Endothelial cell of umbilical vein (primary cell): Measurements from ENCODE around the gene RNASEH2B. TPM values are rescaled to one million over a fixed set of nuclear protein-coding genes. Genes with fewer than 3 reads are reported as not detected.

Source experiments
- BruUV-seq: library from RNA; stranded (reverse); fragments of 400-500 nt; replicated peaks from 2 replicates; lab custom pipeline; 2021; lab: Mats Ljungman, UMichigan
- CTCF ChIA-PET: fragments of 300-600, 350-600 bp; sonication (Branson Sonifier 250); formaldehyde crosslinking; loops from one replicate; lab custom pipeline; 2021; ENCODE audit warnings: antibody characterized with exemption, inconsistent platforms; lab: Charles Lee
- POLR2A ChIA-PET: fragments of 300-600, 350-600 bp; sonication (Branson Sonifier 250); formaldehyde crosslinking; loops from one replicate; lab custom pipeline; 2021; ENCODE audit warnings: antibody characterized with exemption, inconsistent platforms; lab: Charles Lee
- DNase-seq: peaks from one replicate; pipeline ENCODE4 v3.0.0-alpha.2; 2011; ENCODE audit warnings: low read depth, low spot score
- FAIRE-seq: peaks from 2 replicates; lab custom pipeline; 2011; peaks lifted over from hg19 to GRCh38; lab: Jason Lieb, UNC
- H2AFZ ChIP-seq: 2 replicates; pipeline ENCODE4 v1.6.0; 2012; ENCODE audit warnings: low read depth, low read length, control low read depth, inconsistent platforms
- H3K27ac ChIP-seq: 2 replicates; pipeline ENCODE4 v1.5.1; 2011; ENCODE audit warnings: low read depth, mild to moderate bottlenecking, control low read depth, low read length, moderate library complexity; ENCODE audit not compliant: insufficient read depth
- H3K27me3 ChIP-seq, 2 experiments: 2 replicates each; pipeline versions ENCODE4 v1.6.0 to v1.6.1; 2011; ENCODE audit warnings: low read length in 2 of 2, mixed read lengths in 1 of 2; ENCODE audit not compliant: control insufficient read depth in 2 of 2, insufficient read depth in 2 of 2
- H3K36me3 ChIP-seq, 2 experiments: 2 replicates in 1 of 2; 3 replicates in 1 of 2; pipeline ENCODE4 v1.5.1; 2011; ENCODE audit warnings: low read length in 2 of 2, mild to moderate bottlenecking in 1 of 2, moderate library complexity in 1 of 2; ENCODE audit not compliant: control insufficient read depth in 2 of 2, insufficient read depth in 2 of 2; ENCODE audit errors: extremely low read depth in 1 of 2
- H3K4me1 ChIP-seq: 3 replicates; pipeline ENCODE4 v1.5.1; 2011; ENCODE audit warnings: mild to moderate bottlenecking, low read length; ENCODE audit not compliant: control insufficient read depth, insufficient read depth; ENCODE audit errors: extremely low read depth
- H3K4me2 ChIP-seq: 2 replicates; pipeline ENCODE4 v1.6.1; 2011; ENCODE audit warnings: low read length, control low read depth, mixed read lengths; ENCODE audit not compliant: insufficient read depth
- H3K4me3 ChIP-seq, 3 experiments: fragments of 200-600 bp in 1 of 3; sonication (generic), shearing (Covaris generic) in 1 of 3; replicated peaks in 1 of 3; 2 replicates each; pipeline ENCODE4 v1.5.1; 2011 to 2016; ENCODE audit warnings: control low read depth in 3 of 3, low read length in 3 of 3, mild to moderate bottlenecking in 2 of 3, inconsistent platforms in 1 of 3, low read depth in 1 of 3, moderate library complexity in 1 of 3; ENCODE audit not compliant: insufficient read depth in 1 of 3
- H3K79me2 ChIP-seq: 2 replicates; pipeline ENCODE4 v1.6.0; 2012; ENCODE audit warnings: low read length, inconsistent platforms; ENCODE audit not compliant: control insufficient read depth, insufficient read depth
- H3K9ac ChIP-seq: replicated peaks from 2 replicates; pipeline ENCODE3; 2011; ENCODE audit warnings: low read length, control low read depth; ENCODE audit not compliant: insufficient read depth; ENCODE audit errors: extremely low read depth
- H3K9me1 ChIP-seq: replicated peaks from 3 replicates; pipeline ENCODE4 v1.6.0; 2011; ENCODE audit warnings: mild to moderate bottlenecking, low read length; ENCODE audit not compliant: control insufficient read depth, insufficient read depth; ENCODE audit errors: extremely low read depth
- H3K9me3 ChIP-seq: replicated peaks from 2 replicates; pipeline ENCODE4 v1.5.1; 2012; ENCODE audit warnings: low read length, inconsistent platforms; ENCODE audit not compliant: control insufficient read depth, insufficient read depth
- H4K20me1 ChIP-seq: replicated peaks from 2 replicates; pipeline ENCODE3; 2011; ENCODE audit warnings: mild to moderate bottlenecking, low read length; ENCODE audit not compliant: control insufficient read depth, insufficient read depth; ENCODE audit errors: extremely low read depth
- EZH2 ChIP-seq: IDR thresholded peaks from 2 replicates; pipeline ENCODE4 v1.6.1; 2012; ENCODE audit warnings: borderline replicate concordance, low read depth, mild to moderate bottlenecking, moderate library complexity, low read length, inconsistent platforms; ENCODE audit not compliant: severe bottlenecking
- FOS ChIP-seq: IDR thresholded peaks from 2 replicates; pipeline ENCODE4 v1.6.1; 2011; ENCODE audit warnings: mild to moderate bottlenecking, low read length, moderate library complexity, borderline replicate concordance; ENCODE audit not compliant: insufficient read depth
- GATA2 ChIP-seq: IDR thresholded peaks from 2 replicates; pipeline ENCODE4 v1.7.0; 2011; ENCODE audit warnings: low read depth, mild to moderate bottlenecking, moderate library complexity, mixed read lengths, low read length; ENCODE audit not compliant: insufficient read length, insufficient read depth
- JUN ChIP-seq: IDR thresholded peaks from 2 replicates; pipeline ENCODE4 v1.6.1; 2011; ENCODE audit warnings: borderline replicate concordance, low read depth; ENCODE audit not compliant: insufficient read length, insufficient read depth
- MYC ChIP-seq: IDR thresholded peaks from one replicate; pipeline ENCODE4 v1.6.1; 2011; ENCODE audit warnings: mild to moderate bottlenecking, low read depth, low read length
- POLR2A ChIP-seq: IDR thresholded peaks from 2 replicates; pipeline ENCODE4 v1.6.1; 2012; ENCODE audit warnings: low read depth, mild to moderate bottlenecking, control low read depth, low read length
- POLR2AphosphoS5 ChIP-seq: IDR thresholded peaks from 2 replicates; pipeline ENCODE4 v1.6.1; 2012; ENCODE audit warnings: low read depth, mild to moderate bottlenecking, control low read depth, low read length, moderate library complexity; ENCODE audit not compliant: insufficient read depth
- dilution Hi-C: fragments of 300-500 bp; cut with MboI; formaldehyde crosslinking; loops from one replicate; pipeline ENCODE4 v1.15.0; 2019; ENCODE audit warnings: low sequenced_read_pairs; ENCODE audit not compliant: extremely low pct_ligation_motif_present
- intact Hi-C: fragments of 100-400 bp; cut with micrococcal nuclease; formaldehyde crosslinking; loops from one replicate; pipeline ENCODE4 v1.10.0; 2022
- polyA plus RNA-seq, 4 experiments: library from polyadenylated mRNA; depleted of rRNA in 3 of 4; stranded (reverse) in 3 of 4; unstranded in 1 of 4; fragments of >200 nt; gene quantifications; 2 replicates each; pipeline versions ENCODE4 v1.2.1 to v1.2.3, GENCODE V29; 2011 to 2012; ENCODE audit warnings: missing spikeins in 1 of 4
- total RNA-seq: library from RNA; stranded (reverse); gene quantifications from 2 replicates; pipeline ENCODE4 v1.2.3, GENCODE V29; 2021
- TF ChIP-seq, protein P1 (sequence below), 2 donors: IDR thresholded peaks; 1 replicate in 1 of 2; 2 replicates in 1 of 2; pipeline ENCODE4 v1.5.1; 2011; ENCODE audit warnings: low read length in 2 of 2, mild to moderate bottlenecking in 2 of 2, moderate library complexity in 2 of 2, control low read depth in 1 of 2, inconsistent platforms in 1 of 2, low read depth in 1 of 2; ENCODE audit not compliant: insufficient read depth in 1 of 2; ENCODE audit errors: extremely low read depth in 1 of 2
- TF ChIP-seq, protein P2 (sequence below): IDR thresholded peaks from 2 replicates; pipeline ENCODE4 v1.6.1; 2011; ENCODE audit not compliant: insufficient read depth, insufficient read length

RNASEH2B gene
- total and polyA plus RNA-seq, 2 donors (not counting 3 experiments of a cell fraction or from before 2014, with no cell fraction given): 8.9 to 25.1 TPM

DNA sequence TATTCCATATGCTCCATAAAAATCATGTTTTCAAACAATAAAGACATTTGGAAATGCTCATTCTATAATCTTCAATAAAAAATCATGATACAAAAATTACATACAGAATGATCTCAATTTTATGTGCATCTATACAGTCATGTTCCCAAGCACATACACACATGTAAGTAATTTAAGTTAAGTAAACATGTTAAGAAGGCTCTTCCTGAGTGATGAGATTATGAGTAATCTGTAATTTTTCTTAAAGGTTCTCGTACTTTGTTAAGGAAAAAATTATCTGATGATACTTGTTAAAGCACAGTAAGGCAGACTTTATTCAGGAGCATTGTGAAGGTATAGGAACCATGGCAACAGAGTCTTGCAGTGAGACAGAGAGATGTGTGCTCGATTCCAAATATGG lies 36.1 kb upstream of the RNASEH2B start:
- Histone ChIP-seq H3K4me2 (no peak overlapping the region), H3K27ac (no peak overlapping the region), H3K9ac (no peak overlapping the region), H3K4me1 (no peaks in the 10 kb centered on the region), H3K9me1 (no peaks in the 10 kb centered on the region), H2AFZ (no peak overlapping the region), H4K20me1 (no peaks in the 10 kb centered on the region), H3K36me3 (no peaks in the 10 kb centered on the region), H3K79me2 (no peaks in the 10 kb centered on the region), H3K27me3 (peaks cover 4 to 7% of the 10 kb centered on the region in 2 experiments), H3K4me3 (no peak overlapping the region), H3K9me3 (no peaks in the 10 kb centered on the region)
- intact Hi-C loops: no loop called here
- CTCF ChIA-PET: no interaction called here
- POLR2A ChIA-PET: no interaction called here
- BruUV-seq: no TSS peak
- dilution Hi-C loops: no loop called here
- TF ChIP-seq EZH2 (no peak), FOS (no peak), POLR2AphosphoS5 (no peak), GATA2 (no peak), MYC (no peak), JUN (no peak), POLR2A (no peak)
- TF ChIP-seq, protein P1, sequence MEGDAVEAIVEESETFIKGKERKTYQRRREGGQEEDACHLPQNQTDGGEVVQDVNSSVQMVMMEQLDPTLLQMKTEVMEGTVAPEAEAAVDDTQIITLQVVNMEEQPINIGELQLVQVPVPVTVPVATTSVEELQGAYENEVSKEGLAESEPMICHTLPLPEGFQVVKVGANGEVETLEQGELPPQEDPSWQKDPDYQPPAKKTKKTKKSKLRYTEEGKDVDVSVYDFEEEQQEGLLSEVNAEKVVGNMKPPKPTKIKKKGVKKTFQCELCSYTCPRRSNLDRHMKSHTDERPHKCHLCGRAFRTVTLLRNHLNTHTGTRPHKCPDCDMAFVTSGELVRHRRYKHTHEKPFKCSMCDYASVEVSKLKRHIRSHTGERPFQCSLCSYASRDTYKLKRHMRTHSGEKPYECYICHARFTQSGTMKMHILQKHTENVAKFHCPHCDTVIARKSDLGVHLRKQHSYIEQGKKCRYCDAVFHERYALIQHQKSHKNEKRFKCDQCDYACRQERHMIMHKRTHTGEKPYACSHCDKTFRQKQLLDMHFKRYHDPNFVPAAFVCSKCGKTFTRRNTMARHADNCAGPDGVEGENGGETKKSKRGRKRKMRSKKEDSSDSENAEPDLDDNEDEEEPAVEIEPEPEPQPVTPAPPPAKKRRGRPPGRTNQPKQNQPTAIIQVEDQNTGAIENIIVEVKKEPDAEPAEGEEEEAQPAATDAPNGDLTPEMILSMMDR (IDR thresholded peaks at IDR 0.05; ENCODE audit: extremely low read depth in 1 of 2, insufficient read depth in 1 of 2, low read depth in 1 of 2, low read length in 2 of 2): no peak
- TF ChIP-seq, protein P2, sequence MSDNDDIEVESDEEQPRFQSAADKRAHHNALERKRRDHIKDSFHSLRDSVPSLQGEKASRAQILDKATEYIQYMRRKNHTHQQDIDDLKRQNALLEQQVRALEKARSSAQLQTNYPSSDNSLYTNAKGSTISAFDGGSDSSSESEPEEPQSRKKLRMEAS: no peak
- FAIRE-seq (no peak), DNase-seq (no peak)
